Astrocyte (in vitro differentiated cells and primary cell): ENCODE measurements around the gene IQCE.

Experiments used
- CTCF ChIP-seq: IDR thresholded peaks from 2 replicates; pipeline ENCODE4 v1.5.1; 2011; ENCODE audit warnings: low read depth, mild to moderate bottlenecking, inconsistent platforms, low read length, moderate library complexity; ENCODE audit not compliant: insufficient read depth
- EZH2 ChIP-seq: IDR thresholded peaks from 2 replicates; pipeline ENCODE4 v1.6.1; 2012; ENCODE audit warnings: mild to moderate bottlenecking, low read length, inconsistent platforms; ENCODE audit not compliant: insufficient read depth

GRCh38 chr7:2617325-2617905 lies 58.6 kb downstream of the IQCE start:
- TF ChIP-seq CTCF (no peak), EZH2 (no peak)
